Prostate gland (tissue), 2 donors: Measurements from ENCODE around the gene PARVB. TPM values are rescaled to one million over a fixed set of nuclear protein-coding genes. Genes with fewer than 3 reads are reported as not detected.

ENCODE experiments used
- DNase-seq: peaks from one replicate; pipeline ENCODE4 v3.0.0-alpha.2; 2019; ENCODE audit warnings: low spot score
- H3K27ac ChIP-seq, 2 donors: fragments of 200-600 bp; sonication (generic); 2 replicates each; pipeline ENCODE4 v1.5.1; 2017 to 2019
- H3K27me3 ChIP-seq: fragments of 200-600 bp; sonication (generic); replicated peaks from 2 replicates; pipeline ENCODE4 v1.5.1; 2019; ENCODE audit not compliant: insufficient read depth
- H3K36me3 ChIP-seq, 2 donors: fragments of 200-600 bp; sonication (generic); 1 replicate in 1 of 2; 2 replicates in 1 of 2; pipeline versions ENCODE4 v1.5.1 to v1.8.1; 2017 to 2019
- H3K4me1 ChIP-seq: fragments of 200-600 bp; sonication (generic); replicated peaks from 2 replicates; pipeline ENCODE4 v1.5.1; 2019
- H3K4me3 ChIP-seq, 2 donors: fragments of 200-600 bp; sonication (generic); 2 replicates each; pipeline ENCODE4 v1.5.1; 2017 to 2019
- H3K9me3 ChIP-seq: fragments of 200-600 bp; sonication (generic); 2 replicates; pipeline ENCODE4 v1.5.1; 2017
- CTCF ChIP-seq, 4 experiments: fragments of 200-600 bp in 2 of 4; fragments of 450-650 bp in 2 of 4; sonication (generic) in 2 of 4; IDR thresholded peaks; 1 replicate in 3 of 4; 2 replicates in 1 of 4; pipeline ENCODE4 v1.5.1; 2016 to 2019; ENCODE audit warnings: antibody characterized with exemption in 4 of 4, mild to moderate bottlenecking in 2 of 4, moderate library complexity in 2 of 4
- POLR2A ChIP-seq: fragments of 450-650 bp; IDR thresholded peaks from one replicate; pipeline ENCODE4 v1.6.1; 2016; ENCODE audit warnings: antibody characterized with exemption, mild to moderate bottlenecking
- POLR2AphosphoS5 ChIP-seq: sonication (generic); formaldehyde crosslinking; IDR thresholded peaks from one replicate; pipeline ENCODE4 v1.6.1; 2017; ENCODE audit warnings: antibody characterized with exemption
- WGBS: methylation state at CpG from one replicate; pipeline ENCODE4 v1.1.5; 2018; 5-methylcytosine and 5-hydroxymethylcytosine counted together
- intact Hi-C: fragments of 100-400 bp; cut with DNase I; formaldehyde crosslinking; loops from one replicate; pipeline ENCODE4 v1.14.2; 2022
- total RNA-seq, 2 donors: library from RNA; depleted of rRNA; stranded (reverse); fragments of >200 nt; gene quantifications; one replicate each; pipeline ENCODE4 v1.1.0, GENCODE V29; 2016

PARVB gene
- total RNA-seq, 2 donors from 2014 or later: 11.7 to 28.4 TPM

DNA sequence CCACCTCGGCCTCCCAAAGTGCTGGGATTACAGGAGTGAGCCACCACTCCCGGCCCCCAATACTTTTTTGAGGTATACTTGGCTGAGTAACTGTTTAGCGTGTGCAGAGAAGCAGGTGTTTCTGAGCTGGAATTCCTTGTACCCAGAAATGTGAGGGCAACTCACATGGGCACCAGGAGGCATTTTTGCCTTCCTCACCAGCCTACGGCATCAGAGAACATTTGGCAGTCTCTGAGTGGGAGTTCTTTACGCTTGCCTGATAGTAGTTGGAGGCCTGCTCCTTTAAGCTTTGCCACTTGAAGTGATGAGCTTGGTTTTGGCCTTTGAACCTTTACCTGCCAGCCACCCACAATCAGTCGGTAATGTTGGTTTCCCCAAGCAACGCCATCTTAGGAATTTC, 9.2 kb downstream of the PARVB start:
- DNase-seq: no peak
- WGBS: 89% methylated on average over 7 of the region's 7 CpGs
- intact Hi-C loops: no loop called here
- H3K36me3 ChIP-seq: no peaks in the 10 kb centered on the region
- H3K27me3 ChIP-seq: no peaks in the 10 kb centered on the region
- no peaks in the 10 kb centered on the region for H3K4me1 ChIP-seq
- no peak for TF ChIP-seq POLR2A
- TF ChIP-seq POLR2AphosphoS5: no peak
- TF ChIP-seq CTCF (IDR thresholded peaks at IDR 0.05): no peak
- H3K9me3 ChIP-seq: no peaks in the 10 kb centered on the region
- H3K27ac ChIP-seq: peak overlapping the region in 1 of 2 donors; percentile 39
- H3K4me3 ChIP-seq: no peak overlapping the region

DNA sequence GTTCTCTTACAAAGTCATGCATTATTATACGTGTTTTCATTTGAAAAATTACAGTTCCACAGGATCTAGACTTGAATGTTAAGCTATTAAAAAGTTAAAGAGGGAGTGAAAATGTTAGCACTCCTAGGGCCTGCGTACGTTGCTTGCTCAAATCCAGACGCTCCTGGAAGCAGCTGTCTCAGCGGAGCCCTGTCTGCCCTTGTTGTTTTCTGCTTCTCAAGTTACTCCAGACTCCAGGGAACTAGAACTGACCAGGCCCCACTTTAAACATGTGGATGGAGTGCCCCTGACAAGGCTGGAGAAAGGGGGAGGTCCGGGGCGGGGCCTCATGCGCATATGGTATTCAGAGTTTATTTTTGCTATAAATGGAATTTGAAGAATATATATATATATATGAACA, 9.6 kb downstream of the PARVB start:
- no peak overlapping the region for H3K4me3 ChIP-seq
- H3K9me3 ChIP-seq: no peaks in the 10 kb centered on the region
- no peaks in the 10 kb centered on the region for H3K4me1 ChIP-seq
- peak overlapping the region in 1 of 2 donors; percentile 39 for H3K27ac ChIP-seq
- H3K36me3 ChIP-seq: no peaks in the 10 kb centered on the region
- DNase-seq: no peak
- H3K27me3 ChIP-seq: no peaks in the 10 kb centered on the region
- 65% methylated on average over 8 of the region's 8 CpGs for WGBS
- TF ChIP-seq CTCF (IDR thresholded peaks at IDR 0.05) (no peak), POLR2AphosphoS5 (no peak), POLR2A (no peak)
- intact Hi-C loops: no loop called here

DNA sequence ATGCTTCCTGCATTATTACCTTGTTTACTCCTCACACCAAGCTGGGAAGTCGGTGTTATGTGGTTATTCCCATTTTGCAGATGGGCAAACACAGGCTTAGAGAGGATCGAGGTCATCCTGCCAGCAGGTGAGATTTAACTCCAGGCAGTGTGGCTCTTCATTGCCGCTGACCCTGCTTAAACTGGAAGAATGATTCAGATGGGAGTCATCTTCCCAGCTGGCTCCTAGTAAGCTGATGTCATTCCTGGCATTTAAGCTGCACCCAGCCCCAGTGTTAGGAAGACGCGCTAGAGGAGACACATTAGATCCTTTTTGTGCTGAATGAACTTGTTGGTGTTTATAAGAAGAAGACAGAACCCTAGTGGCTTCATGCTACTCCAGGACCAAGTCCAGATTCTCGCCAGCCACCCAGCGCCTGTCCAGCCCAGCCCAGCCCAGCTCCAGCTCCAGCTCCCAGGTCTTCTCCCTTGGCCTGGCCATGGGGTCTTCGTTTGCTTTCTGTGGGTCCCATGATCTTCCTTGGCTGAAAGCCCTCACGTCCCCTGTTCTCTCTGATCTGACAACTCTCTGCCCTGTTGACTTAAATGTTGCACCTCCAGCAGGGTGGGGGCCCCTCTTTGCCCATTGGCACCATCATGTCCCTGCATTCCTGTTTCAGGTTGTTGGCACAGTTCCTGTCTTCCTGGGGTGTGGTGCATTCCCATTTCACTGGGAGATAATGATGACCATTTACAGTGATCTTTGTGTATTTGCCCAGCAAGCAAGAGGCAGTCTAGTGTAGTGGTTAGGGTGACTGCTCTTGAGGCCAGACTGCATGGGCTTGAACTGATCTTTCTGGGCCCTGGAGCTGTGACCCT, 13.6 kb downstream of the PARVB start:
- H3K4me3 ChIP-seq: no peak overlapping the region
- no peak for DNase-seq
- intact Hi-C loops: no loop called here
- H3K36me3 ChIP-seq: no peaks in the 10 kb centered on the region
- 44% methylated on average over 9 of the region's 9 CpGs for WGBS
- H3K27ac ChIP-seq: peak overlapping the region in 1 of 2 donors; percentile 61
- TF ChIP-seq POLR2AphosphoS5 (peak; percentile 64), POLR2A (no peak)
- no peaks in the 10 kb centered on the region for H3K9me3 ChIP-seq
- no peaks in the 10 kb centered on the region for H3K4me1 ChIP-seq
- H3K27me3 ChIP-seq: no peaks in the 10 kb centered on the region

DNA sequence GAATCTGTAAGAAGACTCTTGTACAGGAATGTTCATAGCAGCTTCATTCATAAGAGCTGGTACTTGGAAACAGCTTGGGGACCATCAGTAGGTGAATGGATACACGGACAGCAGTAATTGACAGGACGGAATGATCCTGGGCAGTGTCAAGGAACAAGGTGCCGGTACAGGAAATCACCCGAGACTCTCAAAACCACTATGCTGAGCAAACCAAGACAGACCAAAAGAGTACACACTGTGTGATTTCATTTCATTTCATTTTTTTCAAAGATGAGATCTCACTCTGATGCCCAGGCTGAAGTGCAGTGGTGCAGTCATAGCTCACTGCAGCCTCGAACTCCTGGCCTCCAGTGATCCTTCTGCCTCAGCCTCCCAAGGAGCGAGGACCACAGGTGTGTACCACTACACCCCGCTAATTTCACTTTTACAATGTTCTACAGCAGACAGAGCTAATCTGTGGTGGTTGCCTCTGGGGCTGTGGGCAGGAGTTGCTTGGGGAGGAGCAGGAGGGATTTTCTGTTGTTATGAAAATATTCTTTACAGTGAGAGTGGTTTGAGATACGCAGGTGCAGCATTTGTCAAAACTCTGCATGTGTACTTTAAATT, 15.6 kb downstream of the PARVB start:
- WGBS: 93% methylated on average over 8 of the region's 8 CpGs
- intact Hi-C loops: no loop called here
- DNase-seq: no peak

More for the DNA sequence above, 15.6 kb downstream of the PARVB start:
- Histone ChIP-seq H3K4me1 (no peaks in the 10 kb centered on the region), H3K27me3 (no peaks in the 10 kb centered on the region), H3K27ac (no peak overlapping the region), H3K4me3 (no peak overlapping the region), H3K9me3 (no peaks in the 10 kb centered on the region), H3K36me3 (no peaks in the 10 kb centered on the region)
- no peak for TF ChIP-seq POLR2AphosphoS5
- no peak for TF ChIP-seq CTCF (IDR thresholded peaks at IDR 0.05)
- no peak for TF ChIP-seq POLR2A
